ENCODE results near the gene PRKAB1.
"Not testable (repeated sequence)": the region's sequence is repeated elsewhere in the genome, so short reads cannot be mapped to it uniquely, and the experiment has no call there.

PRKAB1 gene, protein sequence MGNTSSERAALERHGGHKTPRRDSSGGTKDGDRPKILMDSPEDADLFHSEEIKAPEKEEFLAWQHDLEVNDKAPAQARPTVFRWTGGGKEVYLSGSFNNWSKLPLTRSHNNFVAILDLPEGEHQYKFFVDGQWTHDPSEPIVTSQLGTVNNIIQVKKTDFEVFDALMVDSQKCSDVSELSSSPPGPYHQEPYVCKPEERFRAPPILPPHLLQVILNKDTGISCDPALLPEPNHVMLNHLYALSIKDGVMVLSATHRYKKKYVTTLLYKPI

DNA sequence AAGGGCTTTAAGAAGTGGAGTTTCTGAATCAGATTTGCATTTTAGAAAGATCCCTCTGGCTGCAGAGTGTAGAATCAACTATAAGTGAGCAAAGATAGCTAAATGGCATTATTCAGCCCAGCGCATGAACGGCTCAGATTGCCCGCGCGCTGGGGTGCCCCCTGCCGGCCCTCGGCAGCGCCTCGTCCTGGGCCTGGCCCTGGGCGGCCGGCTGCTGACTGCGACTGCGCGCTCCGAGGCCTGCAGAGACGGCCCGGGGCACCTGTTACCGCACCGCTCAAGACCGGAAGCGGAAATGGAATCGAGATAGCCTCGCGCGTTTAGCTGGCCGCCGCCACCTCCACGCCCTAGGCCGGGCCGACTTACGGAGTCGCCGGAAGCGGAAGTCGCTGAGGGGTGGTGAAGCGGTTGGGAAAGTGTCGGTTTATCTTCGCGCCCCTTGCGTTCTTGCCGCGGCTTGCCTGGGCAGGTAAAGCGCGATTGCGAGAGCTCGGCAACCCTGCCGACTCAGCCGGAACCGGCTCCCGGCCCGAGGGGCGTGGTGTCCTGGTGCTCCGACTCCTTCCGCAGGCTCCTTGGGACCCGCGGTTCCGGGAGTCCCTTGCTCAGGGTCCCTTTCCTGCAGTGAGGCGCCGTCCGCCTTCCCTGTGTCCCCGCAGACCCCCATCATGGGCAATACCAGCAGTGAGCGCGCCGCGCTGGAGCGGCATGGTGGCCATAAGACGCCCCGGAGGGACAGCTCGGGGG, at the start of gene PRKAB1:
TSS of gene PRKAB1 (plus strand) at position 557 of the 747 bp plus-strand sequence. CDS start at position 669, 112 bp downstream.
- DNase-seq: peak; percentile 98

DNA sequence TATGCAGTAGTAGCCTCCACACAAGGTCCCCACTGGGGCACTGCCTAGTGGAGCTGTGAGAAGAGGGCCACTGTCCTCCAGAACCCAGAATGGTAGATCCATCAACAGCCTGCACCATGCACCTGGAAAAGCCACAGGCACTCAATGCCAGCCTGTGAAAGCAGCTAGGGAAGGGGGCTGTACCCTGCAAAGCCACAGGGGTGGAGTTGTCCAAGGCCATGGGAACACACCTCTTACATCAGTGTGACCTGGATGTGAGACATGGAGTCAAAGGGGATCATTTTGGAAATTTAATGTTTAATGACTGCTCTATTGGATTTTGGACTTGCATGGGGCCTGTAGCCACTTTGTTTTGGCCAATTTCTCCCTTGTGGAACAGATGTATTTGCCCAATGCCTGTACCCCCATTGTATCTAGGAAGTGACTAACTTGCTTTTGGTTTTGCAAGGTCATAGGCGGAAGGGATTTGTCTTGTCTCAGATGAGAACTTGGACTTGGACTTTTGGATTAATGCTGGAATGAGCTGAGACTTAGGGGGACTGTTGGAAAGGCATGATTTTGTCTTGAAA, 49.5 kb upstream of the PRKAB1 start:
- not testable (repeated sequence) for DNase-seq

DNA sequence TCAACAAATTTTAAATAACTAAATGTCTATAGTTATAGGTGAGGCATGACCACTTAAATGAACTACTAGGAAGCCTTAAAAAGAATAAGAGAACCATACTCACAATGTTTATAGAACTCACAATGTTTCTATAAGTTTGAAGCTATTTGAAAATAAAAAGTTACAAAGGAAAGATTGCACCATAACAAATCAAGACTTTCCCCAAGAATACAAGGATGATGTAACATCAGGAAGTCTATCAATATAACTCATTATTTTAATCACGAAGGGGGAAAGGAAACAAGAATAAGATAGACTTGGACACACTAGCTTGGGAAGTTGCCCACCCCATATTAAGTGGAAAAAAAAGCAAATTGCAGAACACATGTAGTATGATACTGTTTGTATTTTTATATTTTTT, 47.4 kb upstream of the PRKAB1 start:
- no peak for DNase-seq

DNA sequence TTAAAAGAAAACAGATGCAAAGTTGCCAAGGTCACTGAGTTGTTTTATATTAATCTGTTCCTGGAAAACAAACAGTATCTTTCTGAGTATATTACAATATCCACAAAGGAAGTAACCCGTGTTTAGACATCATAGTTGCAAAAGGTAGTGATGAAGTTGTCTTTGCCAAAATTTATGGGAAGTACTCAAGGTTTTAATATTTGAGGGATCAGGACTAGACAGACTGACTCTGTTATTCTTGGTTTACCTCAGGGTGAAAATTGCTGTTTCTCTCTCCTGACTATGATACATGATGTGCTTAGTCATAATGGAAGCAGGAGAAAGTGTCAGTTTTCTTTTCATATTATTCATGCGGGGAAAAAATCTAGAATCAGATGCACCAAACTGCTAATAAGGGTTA, 46.1 kb upstream of the PRKAB1 start:
- peak; percentile 32 for DNase-seq

DNA sequence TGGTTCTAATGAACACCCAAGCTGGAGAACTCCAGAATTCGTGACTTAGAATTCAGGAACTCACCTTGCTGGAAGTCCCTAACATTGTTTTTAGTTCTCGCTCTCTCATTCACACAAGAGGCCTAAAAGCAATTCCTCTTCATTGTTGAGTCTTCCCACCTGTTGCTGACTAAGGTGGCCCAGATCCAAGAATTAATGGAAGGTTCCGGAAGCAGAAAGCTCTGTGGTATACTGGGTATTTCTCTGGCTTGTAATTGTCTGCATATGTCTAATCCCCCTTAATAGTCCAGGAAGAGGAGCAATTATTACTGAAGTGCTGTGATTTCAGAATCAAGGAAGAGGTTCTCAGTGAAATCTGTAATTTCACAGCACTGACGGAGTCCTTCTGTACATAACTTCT, 43.0 kb upstream of the PRKAB1 start:
- DNase-seq: no peak

DNA sequence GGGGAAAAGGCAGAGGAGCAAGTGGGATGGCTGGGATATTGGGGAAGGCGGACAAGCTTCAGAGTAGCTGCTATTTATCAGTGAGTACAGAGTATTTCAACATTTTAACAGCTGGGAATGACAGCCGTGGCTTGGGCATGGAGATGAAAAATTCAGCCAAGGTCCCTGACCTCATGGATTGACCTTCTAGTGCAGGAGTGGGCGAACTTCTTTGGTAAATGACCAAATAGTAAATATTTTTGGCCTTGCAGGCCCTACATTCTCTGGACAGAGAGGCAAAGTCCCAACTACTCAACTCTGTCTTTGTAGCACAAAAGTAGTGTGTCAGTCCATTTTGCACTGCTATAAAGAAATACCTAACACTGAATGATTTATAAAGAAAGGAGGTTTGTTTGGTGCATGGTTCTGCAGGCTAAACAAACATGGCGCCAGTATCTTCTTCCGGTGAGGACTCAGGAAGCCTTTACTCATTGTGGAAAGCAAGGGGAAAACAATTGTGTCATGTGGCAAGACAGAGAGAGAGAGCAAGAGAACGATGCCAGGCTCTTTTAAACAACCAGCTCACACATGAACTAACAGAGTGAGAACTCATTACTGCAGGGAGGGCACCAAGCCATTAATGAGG, 40.8 kb upstream of the PRKAB1 start:
- DNase-seq: no peak

DNA sequence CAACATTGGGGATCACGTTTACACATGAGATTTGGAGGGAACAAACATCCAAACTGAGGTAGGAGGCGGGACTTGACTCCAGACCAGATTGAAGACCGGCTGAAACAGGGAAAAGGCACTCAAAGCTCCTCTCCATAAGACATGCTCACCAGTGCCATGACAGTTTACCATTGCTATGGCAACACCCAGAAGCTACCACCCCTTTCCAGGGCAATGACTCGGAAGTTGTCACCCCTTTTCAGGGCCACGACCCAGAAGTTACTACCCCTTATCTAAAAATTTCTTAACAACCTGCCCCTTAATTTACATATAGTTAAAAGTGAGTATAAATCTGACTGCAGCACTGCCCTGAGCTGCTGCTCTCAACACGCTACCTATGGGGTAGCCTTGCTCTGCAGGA, 40.2 kb upstream of the PRKAB1 start:
- no peak for DNase-seq

DNA sequence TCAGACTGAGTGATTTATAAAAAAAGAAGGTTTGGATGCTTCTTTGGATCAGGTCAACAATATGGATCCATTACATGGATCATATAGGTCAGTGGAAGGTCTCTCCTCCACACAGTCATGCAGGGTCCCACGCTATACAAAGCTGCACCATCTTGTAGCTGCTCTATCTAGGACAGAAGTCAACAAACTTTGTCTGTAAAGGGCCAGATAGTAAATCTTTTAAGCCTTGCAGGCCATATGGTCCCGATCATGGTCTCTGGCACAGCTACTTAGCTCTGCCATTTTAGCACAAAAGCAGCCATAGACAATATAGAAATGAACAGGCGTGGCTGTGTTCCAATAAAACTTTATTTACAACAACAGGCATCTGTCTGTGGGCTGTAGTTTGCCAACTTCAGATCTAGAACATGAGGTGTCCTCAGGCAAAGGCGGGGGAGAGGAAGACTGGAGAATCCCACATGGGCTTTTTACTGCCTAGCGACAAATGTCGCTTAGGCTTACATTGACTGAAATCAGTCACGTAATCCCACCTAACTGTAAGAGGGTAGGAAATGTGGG, 37.6 kb upstream of the PRKAB1 start:
- no peak for DNase-seq

DNA sequence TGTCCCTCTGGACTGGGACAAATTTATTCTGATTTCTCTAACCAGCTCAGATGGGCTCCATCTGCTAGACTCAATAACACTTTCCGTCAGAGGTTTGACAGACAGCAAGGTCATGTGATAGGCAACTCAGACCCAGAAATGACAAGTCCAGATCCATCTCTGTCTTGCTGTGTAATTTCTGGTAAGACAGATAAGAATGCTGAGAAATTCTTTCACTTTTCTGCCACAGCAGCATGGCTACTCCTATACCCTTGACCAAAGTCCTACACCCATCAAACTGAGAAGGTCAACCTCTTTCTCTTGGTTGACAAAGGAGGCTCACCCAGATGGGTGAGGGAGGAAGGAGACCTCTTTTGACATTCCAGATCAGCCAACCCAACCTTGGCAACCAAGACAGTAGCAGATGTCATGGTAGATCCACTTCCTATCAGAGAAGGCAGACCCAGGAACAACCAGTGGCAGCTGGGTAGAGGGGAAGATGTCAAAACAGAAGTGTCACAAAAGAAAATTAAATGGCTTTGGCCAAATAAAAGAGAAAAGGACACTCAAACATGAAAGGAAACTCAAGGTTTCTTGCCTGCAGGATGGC, 36.9 kb upstream of the PRKAB1 start:
- DNase-seq: no peak

DNA sequence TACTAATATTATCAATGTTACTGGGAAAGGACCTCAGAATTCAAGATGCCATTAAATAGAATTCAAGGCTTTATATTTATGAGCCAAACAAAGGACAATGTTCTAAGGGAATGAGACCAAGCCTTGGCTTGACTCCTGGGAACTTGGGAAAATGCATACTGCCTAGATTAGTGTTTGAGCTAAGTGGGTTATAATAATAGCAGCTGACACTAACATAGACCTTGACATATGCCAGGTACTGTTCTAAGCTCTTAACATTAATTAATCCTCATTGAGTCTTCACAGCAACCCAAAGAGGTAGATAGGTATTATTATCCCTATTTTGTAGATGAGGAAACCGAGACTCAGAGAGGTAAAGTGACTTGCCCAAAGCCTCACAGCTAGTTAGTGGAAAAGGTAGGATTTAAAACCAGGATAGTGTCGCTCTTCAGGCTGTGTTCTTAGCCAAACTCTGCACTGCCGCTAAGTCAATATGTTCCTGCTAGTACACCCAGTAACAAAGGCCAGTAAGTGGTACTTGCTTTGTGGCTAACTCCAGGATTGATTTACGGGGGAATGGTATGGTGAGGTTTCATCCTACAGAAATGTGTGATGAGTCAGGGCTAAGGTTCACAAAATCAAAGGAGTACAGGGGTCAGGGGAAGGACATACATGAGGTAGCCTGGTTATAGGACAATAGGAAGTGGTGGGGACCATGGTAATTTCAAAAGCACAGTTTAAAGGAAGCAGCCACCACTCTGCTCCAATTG, 35.8 kb upstream of the PRKAB1 start:
- DNase-seq: no peak

DNA sequence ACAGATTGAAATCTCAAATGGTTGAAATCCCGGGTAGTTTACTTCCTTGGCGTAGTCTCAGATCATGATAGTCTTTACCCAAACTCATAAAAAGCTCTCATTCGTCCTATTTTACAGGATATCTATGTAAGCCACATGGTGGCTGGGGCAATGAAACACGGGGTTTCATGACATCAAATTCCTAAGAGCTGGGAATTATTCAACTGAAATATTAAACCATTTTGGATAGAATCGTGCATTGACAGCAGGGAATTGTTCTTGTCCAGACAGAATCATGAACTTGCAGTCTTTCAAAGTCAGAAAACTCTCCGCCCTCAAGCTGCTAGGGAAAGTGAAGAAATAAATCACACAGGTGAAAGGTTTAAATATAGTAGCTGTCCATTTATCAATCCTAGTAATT, 33.2 kb upstream of the PRKAB1 start:
- DNase-seq: no peak

DNA sequence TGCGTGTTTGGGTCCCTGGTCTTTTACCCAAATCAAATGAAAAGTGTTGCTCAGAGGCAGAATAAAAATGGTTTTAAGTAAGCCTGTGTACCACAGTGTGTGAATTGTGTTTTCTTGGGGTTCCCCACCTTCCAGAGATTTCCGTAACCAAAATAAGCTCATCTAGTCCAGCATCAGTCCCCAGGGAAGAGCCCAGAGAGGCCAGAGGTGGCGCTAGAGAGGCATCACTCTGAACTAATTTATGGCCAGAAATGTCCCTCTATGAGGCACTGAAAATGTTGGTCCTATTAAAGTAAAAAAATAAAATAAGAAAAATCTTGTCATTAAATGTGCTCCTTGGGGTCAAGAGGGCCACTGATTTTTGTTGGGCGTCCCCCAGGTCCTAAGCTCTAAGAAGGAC, 24.9 kb upstream of the PRKAB1 start:
- no peak for DNase-seq

DNA sequence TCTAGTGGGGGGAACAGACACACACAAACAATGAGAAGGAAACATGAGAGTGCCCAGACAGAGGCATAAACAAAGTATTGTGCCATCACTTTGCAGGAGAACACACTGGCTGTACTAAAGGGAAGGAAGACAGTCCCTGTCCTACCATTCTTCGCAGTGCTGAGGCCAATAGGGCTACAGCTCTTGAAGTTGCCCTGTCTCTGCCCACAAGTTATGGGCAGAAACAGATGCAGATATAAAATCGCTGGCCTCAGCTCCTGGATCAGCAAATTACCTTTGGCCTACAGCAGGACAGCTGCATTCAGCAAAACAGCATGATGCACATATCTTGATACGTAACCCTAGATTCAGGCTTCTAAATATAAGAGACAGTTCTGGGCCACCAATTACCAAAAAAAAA, 23.0 kb upstream of the PRKAB1 start:
- no peak for DNase-seq

DNA sequence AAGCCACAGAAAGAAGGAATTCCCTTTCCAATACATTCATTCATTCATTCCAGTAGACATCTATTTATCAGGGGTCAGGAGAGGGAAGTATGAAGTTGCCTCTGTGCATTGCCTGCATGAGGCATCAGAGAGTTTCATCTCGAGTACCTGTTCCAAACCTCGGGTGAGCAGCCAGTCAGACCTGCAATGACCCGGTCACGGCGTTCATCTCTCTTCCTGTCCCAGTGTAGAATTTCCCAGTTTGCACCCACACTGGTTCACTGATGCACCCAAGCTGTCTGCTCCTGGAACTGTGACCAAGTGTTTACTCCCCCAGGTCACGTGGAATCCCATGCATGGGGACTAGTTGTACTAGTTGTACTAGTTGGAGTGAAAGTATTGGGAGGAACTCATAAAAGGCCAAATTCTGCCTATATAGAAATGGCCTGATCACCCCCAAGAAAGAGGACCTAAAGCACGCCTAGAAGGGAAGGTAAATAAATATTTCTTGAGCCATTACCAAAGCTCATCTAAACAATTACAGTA, 22.3 kb upstream of the PRKAB1 start:
- no peak for DNase-seq

DNA sequence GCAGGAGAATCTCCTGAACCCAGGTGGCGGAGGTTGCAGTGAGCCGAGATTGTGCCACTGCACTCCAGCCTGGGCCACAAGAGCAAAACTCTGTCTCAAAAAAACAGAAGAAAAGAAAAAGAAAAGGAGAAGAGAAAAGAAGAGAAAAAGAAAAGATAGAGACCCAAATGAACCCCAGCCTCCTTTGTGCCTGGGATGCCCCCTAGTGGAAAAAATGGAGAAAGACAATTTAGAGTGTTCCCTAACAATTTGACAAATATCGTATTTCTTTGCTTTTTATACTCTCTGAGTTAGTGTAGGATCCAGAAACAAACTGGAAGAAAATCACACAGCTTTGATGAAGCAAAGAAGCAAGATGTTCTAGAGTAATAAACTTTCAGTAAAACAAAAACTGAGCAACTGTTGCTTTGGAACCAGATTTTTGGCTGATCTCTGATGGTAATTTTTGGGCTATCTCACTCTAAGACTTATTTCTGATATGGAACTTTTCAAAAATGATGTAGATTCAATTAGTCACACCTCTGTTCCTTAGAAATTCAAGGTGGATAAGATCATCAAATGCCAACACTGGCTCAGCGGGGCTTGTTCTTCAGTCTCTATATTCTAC, 18.6 kb upstream of the PRKAB1 start:
- DNase-seq: peak; percentile 49

DNA sequence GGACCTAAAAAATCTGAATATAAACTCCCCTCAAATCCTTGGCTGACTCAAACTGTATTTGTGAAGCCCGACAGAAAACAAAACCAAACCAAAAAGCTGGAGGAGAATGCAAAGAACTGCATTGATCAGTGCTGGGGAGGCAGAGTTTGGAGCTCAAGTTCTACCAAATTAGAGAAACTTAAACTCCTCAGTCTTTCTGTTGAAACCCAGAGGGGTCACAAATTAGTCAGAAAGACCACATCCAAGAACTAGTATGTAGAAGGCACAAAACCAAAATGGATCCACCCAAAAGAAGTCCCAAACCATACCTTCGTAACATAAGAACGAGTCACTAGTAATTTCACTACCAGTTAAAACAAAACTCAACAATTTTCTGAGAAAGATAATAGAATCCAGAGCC, 15.3 kb upstream of the PRKAB1 start:
- no peak for DNase-seq

DNA sequence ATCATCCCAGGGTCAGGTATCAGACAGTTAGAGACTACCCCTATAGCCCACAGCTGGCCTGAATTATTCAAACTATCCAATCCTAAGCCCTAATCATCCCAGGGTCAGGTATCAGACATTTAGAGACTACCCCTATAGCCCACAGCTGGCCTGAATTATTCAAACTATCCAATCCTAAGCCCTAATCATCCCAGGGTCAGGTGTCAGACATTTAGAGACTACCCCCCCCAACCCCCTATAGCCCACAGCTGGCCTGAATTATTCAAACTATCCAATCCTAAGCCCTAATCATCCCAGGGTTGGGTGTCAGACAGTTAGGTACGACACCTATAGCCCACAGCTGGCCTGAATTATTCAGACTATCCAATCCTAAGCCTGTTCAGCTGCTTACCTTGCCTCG, 10.9 kb upstream of the PRKAB1 start:
- not testable (repeated sequence) for DNase-seq

DNA sequence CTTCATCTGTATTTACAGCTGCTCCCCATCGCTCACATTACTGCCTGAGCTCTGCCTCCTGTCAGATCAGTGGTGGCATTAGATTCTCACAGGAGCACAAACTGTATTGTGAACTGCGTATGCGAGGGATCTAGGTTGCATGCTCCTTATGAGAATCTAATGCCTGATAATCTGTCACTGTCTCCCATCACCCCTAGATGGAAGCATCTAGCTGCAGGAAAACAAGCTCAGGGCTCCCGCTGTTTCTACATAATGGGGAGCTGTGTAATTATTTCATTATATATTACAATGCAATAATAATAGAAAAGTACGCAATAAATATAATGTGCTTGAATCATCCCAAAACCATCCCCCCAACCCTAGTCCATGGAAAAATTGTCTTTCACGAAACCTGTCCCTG, 9.8 kb upstream of the PRKAB1 start:
- DNase-seq: not testable (repeated sequence)

DNA sequence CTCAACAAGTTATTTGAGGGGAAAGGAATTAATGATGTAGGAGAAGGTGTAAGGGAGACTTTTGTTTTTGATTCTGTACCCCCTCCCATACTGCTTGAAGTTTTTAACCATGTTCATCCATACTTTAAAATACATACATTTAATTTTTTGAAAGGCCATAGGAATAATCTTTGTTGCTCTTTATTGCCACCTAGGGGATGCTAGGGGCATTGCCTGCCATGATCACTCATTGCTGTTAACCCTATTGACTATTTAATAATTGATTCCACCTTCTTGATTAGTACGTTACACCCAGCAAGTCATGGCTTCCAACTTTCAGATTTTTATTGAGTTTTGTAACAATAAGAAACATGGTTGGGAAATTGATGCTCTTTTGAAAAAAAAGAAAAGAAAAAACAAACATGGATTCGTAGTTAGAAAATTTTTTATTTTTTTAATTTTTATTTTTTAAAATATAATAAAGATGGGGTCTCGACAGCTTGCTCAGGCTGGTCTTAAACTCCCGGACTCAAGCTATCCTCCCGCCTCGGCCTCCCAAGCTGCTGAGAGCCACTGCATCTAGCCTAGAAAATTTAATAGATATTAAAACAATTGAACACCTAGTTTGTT, 8.5 kb upstream of the PRKAB1 start:
- DNase-seq: peak; percentile 63

DNA sequence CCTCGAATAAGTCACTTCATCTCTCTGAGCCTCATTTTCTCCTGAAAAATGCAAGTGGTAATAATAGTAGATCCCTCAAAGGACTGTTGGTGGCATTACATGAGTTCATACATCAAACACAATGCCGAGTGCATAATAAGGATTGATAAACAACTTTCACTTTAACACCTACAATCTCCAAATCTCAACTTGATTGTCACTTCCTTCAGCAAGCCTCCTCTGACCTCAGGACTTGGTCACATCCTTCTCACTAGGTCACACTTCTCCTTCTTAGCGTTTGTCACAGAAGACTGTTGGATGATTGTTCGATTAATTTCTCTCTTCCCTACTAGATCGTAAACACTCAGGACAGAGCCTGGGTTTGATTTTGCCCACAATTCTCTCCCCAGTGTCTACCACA, 7.9 kb upstream of the PRKAB1 start:
- no peak for DNase-seq

DNA sequence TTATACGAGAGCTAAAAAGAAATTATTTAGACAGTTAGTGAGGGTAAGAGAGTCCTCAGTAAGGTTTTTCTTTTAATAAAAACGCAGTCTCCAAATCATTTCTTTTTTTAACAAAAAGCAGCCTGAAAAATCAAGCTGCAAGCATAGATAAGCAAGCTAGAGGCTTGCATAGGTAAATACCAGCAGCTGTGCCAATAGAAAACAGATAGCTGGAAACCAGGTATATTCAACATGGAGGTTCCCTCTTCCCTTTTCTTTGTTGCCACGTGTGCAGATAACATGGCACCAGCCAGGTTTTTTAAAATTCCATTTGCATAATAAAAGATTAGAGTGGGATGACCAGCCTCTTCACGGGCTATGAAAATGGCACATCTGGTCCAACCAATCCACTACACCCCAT, 6.1 kb upstream of the PRKAB1 start:
- no peak for DNase-seq
